GM19240 (cell line): ENCODE data around the gene NCS1.

Experiments used
- DNase-seq: peaks from one replicate; pipeline ENCODE4 v3.0.0; 2011; ENCODE audit warnings: low spot score; ENCODE audit not compliant: insufficient read length

Gene NCS1

DNA sequence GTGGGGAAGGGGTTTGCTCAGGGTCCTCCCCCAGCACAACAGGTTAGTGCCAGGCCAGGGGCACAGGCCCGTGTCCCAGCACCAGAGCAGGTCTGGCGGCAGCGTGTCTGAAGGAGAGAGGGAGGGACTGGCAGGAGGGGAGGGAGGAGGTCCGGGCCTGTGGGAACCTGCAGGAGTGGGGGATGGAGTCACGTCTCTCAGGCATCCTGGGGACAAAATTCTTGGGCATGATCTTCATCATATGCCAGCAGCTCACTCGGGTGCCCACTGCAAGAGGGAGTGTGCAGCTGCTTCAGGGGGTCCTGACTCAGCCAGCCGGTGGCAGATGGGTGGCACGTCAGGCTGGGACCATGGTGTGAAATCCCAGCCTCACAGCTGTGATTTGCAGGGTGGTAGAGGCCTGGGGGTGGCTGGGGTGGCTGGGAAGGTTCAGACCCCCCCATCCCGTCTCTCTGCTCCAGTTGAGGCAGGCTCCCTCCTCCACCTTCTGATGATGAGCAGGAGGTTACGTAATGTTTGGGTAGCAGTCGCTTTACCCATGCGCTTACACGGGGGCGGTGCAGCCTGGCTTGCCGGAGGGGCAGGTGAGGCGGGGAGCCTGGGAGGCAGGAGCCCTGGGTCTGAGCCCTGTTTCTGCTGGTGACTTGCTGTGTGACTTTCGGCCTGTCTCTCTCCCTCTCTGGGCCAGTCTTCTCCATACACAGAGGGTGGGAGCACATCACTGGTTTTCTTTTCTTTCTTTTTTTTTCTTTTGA lies 40.5 kb downstream of the NCS1 start:
- no peak for DNase-seq

DNA sequence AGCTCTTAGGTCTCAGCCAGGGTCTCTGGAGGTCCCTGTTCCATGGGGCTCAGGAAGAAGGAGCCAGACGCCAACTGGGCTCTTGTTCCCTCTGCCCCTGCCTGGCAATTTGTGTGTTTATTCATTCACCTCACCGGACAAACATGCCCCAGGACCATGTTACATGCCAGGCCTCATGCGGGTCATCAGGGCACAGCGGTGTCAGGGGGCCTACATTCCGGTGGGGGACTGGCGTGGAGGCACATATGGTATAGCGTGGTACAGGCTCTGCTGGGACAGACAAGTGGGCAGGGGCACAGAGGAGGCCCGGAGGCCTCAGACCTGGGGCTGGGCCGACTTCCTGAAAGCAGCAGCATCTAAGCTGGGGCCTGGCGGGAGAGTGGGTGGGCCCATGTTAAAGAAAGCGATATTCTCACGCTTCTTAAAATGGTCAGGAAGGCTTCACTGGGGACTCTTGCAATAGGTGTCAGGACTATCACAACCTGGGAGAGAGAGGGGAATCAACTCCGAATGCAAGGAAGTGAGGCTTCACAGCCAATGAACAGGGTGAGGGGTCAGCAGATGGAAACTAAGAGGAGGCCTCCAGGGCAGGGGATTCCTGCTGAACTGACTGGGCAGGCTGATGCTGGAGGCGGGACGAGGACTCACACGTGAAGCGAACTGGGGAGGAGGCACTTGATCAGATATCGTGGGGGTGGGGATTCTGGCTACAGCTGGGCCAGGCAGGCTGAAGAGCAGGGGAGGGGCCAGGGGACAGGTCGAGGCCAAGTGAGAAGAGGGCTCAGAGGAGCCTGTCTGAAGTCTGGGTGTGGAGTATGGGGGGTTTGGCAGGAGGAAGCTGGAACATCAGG lies 41.9 kb downstream of the NCS1 start:
- DNase-seq, result no peak

DNA sequence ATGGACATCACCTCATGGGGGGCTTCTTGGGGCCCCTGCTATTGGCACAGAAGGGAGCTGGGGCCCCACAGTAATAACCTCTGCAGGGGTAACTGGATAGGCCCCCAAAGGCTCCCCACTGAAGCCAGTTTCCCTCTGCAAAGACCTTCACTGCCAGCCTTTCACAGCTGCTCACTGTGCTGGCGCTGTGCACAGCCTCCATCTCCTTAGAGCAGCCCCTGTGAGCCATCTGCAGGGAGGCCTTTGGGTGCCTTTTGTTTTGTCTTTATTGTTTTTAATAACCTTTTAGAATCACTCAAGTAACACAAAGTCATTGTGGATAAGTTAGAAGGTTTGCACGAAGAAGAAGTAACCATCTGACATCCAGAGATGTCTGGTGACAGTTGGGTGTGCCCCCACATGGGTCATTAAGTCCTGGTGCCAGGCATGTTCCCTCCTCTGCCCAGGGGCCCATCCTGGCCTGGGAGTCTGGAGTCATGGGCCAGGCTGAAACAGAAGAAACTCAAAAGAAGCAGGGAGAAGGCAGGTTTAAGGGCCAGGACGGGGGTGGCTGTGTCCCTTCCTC lies 42.7 kb downstream of the NCS1 start:
- no peak for DNase-seq

DNA sequence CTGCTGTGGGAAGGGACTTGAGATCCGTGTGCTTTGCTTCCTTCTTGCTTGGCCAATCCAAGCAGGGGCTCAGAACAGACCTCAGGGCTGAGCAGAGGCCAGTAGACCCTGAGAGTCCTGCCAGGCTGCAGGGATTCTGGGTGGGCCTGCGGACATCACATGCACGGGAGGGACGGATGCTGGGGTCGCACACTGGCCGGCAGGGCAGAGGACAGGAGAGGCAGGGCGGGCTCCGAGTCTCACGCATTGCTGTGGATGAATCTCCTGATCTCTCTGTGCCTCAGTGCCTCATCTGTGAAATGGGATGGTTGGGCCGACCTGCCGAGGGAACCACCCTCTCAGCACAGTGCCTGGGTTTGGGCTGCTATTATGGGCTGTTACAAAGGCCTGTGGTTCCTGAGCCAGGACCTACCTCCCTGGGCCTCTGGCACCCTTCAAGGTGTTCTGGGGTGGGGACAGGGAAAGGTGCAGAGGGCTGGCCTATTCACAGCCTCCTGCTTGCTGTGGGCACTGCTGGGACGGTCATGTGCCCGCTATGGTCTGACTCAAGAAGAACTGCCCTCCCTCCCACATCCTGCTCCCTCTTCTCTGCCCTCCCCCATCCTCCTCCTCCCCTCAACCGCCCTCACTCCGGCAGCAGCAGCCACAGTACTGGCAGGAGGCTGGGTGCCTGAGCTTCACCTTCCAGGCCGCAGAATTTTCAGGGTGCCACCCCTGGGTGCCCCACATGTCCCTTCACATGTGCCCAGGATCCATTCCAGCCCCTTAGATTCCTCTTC lies 43.3 kb downstream of the NCS1 start:
- no peak for DNase-seq

DNA sequence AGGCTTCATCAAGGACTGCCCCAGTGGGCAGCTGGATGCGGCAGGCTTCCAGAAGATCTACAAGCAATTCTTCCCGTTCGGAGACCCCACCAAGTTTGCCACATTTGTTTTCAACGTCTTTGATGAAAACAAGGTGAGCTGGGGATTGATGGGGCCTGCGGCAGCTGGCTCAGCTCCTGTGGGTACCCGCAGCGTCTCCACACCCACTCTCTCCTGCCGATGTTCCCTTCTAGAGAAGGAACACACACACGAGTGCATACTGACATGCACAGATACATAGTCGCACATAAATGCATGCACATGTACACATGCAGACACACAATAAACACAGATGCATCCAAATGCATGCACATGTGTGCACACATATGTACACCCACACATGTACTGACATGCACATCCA lies 45.6 kb downstream of the NCS1 start:
- DNase-seq, result no peak

DNA sequence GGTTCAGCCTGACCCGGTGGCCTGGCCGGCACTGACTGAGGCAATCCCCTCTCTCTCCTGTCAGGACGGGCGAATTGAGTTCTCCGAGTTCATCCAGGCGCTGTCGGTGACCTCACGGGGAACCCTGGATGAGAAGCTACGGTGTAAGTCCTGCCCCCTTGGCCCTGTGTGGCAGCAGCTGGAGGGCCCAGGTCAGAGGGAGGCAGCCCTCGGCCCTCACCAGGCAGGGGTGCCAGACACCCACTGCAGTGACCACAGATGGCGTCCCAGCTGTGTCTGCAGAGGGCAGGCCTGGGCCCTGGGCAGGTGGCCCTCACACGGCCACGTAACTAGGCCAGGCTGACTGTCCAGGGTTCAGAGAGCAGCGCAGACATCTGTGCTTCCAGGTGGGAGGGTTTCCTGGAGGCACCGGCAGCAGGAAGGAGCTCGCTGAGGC lies 47.5 kb downstream of the NCS1 start:
- DNase-seq, result no peak

DNA sequence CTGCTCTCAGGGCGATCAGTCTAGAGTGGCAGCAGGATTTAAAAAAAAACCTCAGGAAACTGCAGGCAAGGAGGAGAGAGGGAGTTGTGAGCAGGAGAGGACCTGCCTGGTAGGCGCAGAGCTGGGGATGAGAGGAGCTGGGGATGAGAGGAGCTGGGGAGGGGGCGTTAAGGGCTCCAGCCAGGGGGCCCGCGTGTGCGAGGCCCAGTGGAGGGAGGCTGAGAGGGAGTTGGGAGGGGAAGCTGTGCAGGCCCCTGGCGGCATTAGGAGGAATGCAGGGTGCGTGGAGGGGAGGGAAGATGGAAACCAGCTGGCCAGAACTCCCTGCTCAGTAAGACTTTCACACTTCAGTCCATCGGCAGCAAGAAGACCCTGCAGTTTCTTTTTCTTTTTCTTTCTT lies 48.1 kb downstream of the NCS1 start:
- no peak for DNase-seq

DNA sequence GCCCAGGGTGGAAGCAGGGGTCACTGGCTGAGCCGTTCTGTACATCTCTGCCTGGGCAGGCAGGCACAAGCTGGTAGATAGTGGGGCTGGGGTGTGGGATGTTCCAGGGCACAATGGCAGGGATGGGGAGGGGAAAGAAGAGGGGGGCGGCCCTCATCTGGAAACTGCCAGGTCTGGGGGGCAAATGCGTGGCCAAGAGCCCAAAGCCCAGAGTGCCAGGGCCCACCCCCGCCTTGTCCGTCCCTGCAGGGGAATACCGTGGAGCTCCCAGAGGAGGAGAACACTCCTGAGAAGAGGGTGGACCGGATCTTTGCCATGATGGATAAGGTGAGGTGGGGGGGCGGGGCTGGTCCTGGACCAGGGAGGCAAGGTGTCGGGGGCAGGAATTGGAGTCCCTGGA lies 50.6 kb downstream of the NCS1 start:
- no peak for DNase-seq

DNA sequence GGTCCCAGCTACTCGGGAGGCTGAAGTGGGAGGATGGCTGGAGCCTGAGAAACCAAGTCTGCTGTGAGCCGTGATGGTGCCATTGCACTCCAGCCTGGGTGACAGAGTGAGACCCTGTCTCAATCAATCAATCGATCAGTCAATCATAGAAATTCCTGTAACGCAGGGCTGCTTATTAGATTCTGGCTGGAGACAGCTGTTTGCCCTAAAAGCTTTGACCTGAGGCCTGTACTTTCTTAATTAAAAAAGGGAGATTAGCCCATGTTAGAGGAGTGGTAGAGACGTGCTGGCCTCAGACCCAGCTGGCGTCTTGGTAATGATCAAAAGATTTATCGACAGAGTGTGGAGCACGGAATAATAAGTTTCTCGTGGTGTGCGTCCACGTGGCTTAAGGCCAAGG lies 52.9 kb downstream of the NCS1 start:
- DNase-seq, result no peak

DNA sequence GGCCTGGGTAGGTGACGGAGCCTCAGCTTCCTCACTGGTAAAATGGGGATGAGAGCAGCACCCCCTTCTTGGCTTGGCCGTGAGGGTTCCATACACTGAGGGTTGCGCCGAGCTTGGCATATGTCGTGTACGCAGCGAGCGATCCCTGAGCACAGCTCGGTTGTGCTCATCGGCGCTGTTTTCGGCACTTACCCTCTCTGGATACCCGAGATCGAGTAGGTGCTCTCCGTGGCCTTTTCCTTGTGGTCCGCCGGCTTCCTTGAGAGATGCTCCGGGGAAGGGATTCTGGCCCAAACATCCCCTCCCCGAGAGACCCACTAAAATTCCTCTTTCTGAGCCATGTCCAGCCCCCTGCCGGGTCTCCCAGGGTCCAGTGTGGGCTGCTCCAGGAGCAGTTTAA lies 53.4 kb downstream of the NCS1 start:
- no peak for DNase-seq

DNA sequence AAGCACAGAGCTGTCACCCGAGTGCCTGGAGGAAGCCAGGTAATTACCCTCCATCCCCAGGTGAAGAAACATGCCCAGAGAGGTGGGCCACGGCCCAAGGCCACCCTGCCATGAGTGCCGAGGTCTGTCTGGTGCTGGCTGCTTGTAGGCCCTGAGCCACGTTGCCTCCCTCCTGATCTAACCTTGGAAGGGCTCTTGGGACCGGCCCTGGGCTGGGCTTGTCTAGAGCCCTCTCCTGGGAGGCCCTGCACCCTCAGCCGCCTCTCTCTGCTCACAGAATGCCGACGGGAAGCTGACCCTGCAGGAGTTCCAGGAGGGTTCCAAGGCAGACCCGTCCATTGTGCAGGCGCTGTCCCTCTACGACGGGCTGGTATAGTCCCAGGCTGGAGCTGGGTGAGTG lies 53.9 kb downstream of the NCS1 start:
- no peak for DNase-seq

DNA sequence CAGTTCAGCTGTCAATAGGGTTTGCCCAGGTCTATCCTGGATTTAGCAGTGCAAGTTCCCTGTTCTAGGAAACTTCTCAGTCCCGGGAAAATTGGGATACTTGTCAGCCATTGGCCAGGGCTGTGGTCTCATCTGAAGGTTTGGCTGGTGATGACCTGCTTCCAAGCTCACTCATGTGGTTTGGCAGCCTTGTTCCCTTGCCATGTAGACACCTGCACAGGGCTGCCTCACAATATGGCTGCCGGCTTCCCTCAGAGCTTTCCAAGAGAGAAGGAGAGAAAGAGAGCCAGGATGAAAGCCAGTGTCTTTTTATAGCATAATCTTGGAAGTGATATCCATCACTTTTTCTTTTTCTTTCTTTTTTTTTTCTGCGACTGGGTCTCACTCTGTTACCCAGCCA lies 55.6 kb downstream of the NCS1 start:
- no peak for DNase-seq

DNA sequence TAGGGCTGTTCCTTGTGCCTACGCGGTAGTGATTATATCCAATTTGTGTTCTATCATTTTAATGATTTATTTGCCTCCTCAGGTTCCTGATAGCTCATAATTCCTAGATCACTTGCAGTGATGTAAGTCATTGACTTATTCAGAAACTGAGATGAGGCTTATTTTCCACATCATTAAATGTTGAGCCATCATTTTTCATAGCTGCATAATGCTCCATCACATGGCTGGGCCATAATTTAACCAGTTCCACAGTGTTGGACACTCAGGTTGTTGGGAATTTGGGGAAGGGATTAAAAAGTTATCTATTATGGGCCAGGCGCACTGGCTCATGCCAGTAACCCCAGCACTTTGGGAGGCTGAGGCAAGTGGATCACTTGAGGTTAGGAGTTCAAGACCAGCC lies 57.6 kb downstream of the NCS1 start:
- DNase-seq, result no peak

DNA sequence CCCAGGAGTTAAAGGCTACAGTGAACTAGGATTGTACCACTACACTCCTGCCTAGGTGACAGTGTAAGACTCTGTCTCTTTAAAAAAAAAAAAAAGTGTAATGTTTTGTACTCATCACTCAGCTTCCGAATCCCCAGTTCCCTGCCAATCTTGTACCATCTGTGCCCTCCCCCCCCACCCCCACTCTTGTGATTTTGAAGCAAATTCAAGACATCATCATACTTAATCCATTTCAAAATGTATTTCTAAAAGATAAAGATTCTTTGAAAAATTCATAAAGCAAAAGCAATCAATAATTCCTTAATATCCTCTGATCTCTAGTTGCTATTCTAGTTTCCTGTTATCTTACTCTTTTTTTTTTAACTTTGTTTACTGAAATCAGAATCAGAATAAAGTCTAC lies 58.4 kb downstream of the NCS1 start:
- DNase-seq, result no peak

DNA sequence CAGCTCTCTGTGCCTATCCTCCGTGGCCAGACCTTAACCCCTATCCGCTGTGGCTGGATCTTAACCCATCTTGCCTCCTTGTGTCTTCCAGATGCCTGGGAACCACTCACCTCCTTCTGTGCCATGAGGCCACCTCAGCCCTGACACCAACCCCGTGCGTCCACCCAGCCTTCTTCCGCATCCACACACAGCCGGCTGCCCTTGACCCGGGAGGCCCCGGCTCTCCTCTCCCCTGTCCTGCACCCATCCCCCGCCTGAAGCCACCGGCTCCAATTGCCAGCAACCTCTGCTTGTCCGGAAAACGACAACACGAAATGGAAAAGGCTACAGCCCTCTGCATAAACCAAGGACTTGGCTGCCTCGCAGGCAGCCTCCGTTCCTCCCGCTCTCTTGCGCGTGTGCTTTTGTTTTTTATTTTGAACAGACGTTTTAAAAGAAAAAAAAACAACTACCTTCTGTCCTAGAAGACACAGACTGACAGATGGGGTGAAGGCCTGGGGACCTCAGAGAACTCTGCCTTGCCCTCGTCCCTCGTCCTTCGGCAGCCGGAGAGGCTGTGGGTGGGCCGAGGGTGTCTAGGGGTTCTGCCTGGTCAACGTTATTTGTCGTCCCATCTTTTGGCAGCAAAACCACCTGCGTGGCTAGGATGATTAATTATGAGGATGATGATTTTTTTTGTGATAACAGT lies 60.8 kb downstream of the NCS1 start:
- no peak for DNase-seq

DNA sequence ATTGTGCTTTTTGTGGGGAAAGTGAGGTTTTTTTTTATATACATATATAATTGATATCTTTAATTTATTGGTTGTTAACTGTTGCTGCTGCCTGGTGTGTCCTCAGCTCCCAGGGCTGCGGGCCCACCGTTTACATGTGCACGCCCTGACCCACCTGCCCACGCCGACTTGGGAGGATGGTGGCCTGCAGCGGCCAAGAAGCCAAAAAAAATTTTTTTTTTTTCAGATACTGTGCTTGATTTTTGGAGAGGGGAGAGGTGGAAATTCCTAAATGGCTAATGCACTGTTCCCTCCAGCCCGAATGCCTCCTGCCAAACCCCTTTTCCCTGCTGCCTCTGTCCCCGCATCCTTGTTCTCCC lies 61.4 kb downstream of the NCS1 start:
- no peak for DNase-seq

DNA sequence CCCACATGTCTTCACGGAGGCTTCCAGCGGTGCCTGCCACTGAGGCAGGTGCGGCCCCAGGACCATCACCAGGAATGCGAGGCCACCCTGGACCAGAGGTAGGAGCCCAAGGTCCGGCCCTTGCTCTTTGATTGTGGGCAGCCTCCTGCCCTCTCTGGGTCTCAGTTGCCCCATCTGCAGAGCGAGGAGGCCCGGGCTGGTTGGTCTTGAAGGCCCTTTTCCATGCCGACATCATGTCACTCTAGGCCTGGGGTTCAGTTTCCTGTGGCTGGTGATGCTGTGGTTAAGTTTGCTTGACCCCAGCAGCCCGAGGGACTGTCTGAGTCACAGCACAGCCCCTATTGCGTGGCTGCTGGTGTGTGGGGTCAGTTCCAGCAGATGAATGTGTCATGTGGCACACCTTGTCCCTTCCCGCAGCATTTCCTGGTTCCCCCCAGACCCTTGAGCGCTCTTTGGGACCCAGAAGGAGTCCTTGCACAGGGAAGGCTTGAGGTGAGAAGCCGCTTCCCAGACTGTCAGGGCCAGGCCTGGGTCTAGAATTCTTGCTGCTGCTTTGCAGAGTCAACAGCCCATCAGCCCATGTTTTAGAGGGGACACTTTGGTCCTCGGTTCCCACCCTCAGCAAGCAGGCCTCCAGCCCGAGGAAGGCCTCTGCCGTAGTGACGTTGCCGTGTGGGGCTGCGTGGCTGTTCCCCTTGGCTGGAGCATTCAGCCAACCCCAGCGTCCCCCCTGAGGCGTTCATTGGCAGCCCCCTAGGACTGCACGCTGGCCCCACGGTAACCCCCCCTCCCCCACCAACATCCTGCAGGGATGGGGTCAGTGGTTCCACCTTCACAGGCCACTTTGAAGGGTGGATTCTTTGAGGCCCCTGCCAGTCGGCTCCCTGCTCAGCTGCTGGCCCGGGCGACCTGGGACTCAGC lies 62.4 kb downstream of the NCS1 start:
- DNase-seq, result no peak

DNA sequence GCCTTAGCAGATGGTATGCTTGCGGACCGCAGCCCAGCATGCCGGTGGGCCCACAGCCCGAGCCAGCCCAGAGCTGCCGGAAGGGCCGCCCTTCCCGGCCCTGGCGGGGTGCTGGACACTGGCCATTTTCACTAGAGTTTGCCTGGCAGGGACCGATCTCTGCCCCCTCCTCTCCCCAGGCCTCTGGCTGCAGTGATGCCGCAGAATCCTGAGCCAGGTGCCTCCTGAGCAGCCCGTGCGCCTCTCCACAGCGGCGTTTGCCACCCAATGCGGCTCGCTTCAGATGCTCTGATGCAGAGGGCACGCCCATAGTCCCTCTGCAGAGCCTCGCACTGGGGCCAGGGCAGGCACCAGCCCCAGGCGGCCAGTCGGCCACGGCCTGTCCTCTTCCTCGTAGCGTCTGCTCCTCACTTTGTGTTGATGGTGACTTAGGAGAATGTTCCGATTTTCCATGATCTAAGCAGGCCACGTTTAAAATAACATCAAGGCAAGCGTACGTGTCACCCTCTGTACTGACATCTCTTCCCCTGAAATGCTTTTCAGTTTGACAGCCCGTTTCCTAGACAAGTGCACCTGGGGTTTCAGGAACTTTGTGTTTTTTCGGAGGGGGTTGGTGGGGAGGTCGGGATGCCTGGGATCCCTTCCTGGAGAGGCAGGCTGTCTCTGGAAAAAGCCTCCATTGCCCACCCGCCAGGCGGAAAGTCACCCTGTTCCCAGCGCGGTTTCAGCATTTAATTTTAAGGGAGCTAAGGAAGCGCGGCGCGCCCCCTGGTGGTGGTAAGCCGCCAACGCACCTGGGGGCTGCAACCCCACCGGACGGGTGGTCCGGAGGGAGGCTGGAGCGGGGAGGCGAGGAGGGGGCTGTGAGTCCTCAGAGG lies 63.6 kb downstream of the NCS1 start:
- peak; percentile 38 for DNase-seq

DNA sequence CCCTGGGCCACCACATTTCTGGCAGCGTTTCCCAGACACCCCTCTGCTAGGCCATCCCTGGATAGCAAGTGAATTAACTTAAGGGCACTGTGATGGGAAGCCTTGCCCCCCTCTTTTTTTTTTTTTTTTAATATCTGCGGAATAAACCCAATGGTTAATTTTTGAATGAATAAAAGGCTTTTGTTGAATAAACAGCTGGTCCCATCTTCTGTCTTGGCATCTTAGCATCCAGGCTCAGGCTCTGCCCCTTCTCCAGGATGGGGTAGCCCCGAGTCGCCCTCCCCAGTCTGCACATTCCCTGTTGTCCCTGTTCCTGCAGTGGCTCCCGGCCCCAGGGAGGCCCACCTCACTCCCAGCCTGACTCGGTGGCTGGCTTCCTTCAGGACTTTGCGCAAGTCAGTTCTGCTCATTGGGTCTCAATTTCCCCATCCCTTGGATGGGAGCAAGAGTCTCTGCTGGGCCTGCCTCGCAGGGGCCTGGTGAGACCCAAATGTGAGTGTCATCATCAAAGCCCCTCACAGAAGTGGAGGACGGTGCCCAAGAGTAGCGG lies 64.3 kb downstream of the NCS1 start:
- DNase-seq, result no peak
